ENCODE data around the gene PTDSS2.
"Not testable (repeated sequence)": the region's sequence is repeated elsewhere in the genome, so short reads cannot be mapped to it uniquely, and the experiment has no call there.

The PTDSS2 gene

GRCh38 chr11:413120-414081 is 36.7 kb upstream of the PTDSS2 start:
- DNase-seq (ENCODE audit: low read depth): peak; percentile 19

- DNase-seq (ENCODE audit: low read depth): no peak
Measured at GRCh38 chr11:414318-414857, 35.7 kb upstream of the PTDSS2 start.

- DNase-seq (ENCODE audit: low read depth): no peak
Measured at GRCh38 chr11:415640-416041, 34.4 kb upstream of the PTDSS2 start.

GRCh38 chr11:416051-416756 is 33.9 kb upstream of the PTDSS2 start:
- DNase-seq (ENCODE audit: low read depth): no peak

- peak; percentile 47 for DNase-seq (ENCODE audit: low read depth)
Measured at GRCh38 chr11:416757-417621, 33.1 kb upstream of the PTDSS2 start.

GRCh38 chr11:417652-418342 is 32.3 kb upstream of the PTDSS2 start:
- DNase-seq (ENCODE audit: low read depth): no peak

GRCh38 chr11:418343-419247 is 31.5 kb upstream of the PTDSS2 start:
- no peak for DNase-seq (ENCODE audit: low read depth)

GRCh38 chr11:419248-420005 is 30.7 kb upstream of the PTDSS2 start:
- no peak for DNase-seq (ENCODE audit: low read depth)

GRCh38 chr11:420054-420910 is 29.8 kb upstream of the PTDSS2 start:
- no peak for DNase-seq (ENCODE audit: low read depth)

GRCh38 chr11:420911-421321 is 29.2 kb upstream of the PTDSS2 start:
- no peak for DNase-seq (ENCODE audit: low read depth)

GRCh38 chr11:422249-422656 is 27.8 kb upstream of the PTDSS2 start:
- no peak for DNase-seq (ENCODE audit: low read depth)

GRCh38 chr11:424232-424631 is 25.8 kb upstream of the PTDSS2 start:
- no peak for DNase-seq (ENCODE audit: low read depth)

GRCh38 chr11:424766-425165 is 25.3 kb upstream of the PTDSS2 start:
- not testable (repeated sequence) for DNase-seq (ENCODE audit: low read depth)

- DNase-seq (ENCODE audit: low read depth): no peak
Measured at GRCh38 chr11:425301-425700, 24.8 kb upstream of the PTDSS2 start.

GRCh38 chr11:426851-427250 is 23.2 kb upstream of the PTDSS2 start:
- no peak for DNase-seq (ENCODE audit: low read depth)

GRCh38 chr11:428295-428694 is 21.8 kb upstream of the PTDSS2 start:
- DNase-seq (ENCODE audit: low read depth): no peak

GRCh38 chr11:429391-429790 is 20.7 kb upstream of the PTDSS2 start:
- no peak for DNase-seq (ENCODE audit: low read depth)

- no peak for DNase-seq (ENCODE audit: low read depth)
Measured at GRCh38 chr11:429931-430456, 20.1 kb upstream of the PTDSS2 start.

Measured in EH (cell line).